HepG2 (cell line): ENCODE measurements around the gene AMELY. TPM values are rescaled to one million over a fixed set of nuclear protein-coding genes. Genes with fewer than 3 reads are reported as not detected.

Source experiments
- ATAC-seq: fragments of 200-7000 bp; cut with Tn5 transposase; 3 replicates; pipeline ENCODE4 v1.9.1; 2020; ENCODE audit warnings: mild to moderate bottlenecking, moderate library complexity
- BruUV-seq: library from RNA; stranded (reverse); fragments of 400-500 nt; replicated peaks from 2 replicates; lab custom pipeline; 2021; lab: Mats Ljungman, UMichigan
- CTCF ChIA-PET: fragments of 300-600 bp; formaldehyde crosslinking; extraction: SDS; loops from one replicate; lab custom pipeline; 2021; ENCODE audit warnings: low total read pairs, inconsistent platforms, low intra/inter-chr PET ratio; lab: Yijun Ruan, JAX
- POLR2A ChIA-PET: fragments of 350-600 bp; sonication (Branson Sonifier 250); formaldehyde crosslinking; loops from one replicate; lab custom pipeline; 2020; ENCODE audit warnings: antibody characterized with exemption, inconsistent platforms; lab: Yijun Ruan, JAX
- DNase-seq: peaks from one replicate; pipeline ENCODE4 v3.0.0-alpha.2; 2015; ENCODE audit warnings: low spot score
- FAIRE-seq: peaks from 3 replicates; lab custom pipeline; 2011; peaks lifted over from hg19 to GRCh38; lab: Jason Lieb, UNC
- H2AFZ ChIP-seq: one replicate; pipeline ENCODE4 v1.6.1; 2011; ENCODE audit warnings: low read length, inconsistent platforms
- H3K27ac ChIP-seq: fragments of 300-600 bp; 3 replicates; pipeline ENCODE4 v1.8.0; 2011; ENCODE audit warnings: mixed run types, mild to moderate bottlenecking, mixed read lengths, low read length, inconsistent platforms; ENCODE audit not compliant: insufficient read depth; ENCODE audit errors: extremely low read length
- H3K27me3 ChIP-seq, 2 experiments: fragments of 200-600 bp in 1 of 2; 2 replicates in 1 of 2; 3 replicates in 1 of 2; pipeline versions ENCODE4 v1.6.0 to v1.8.0; 2011; ENCODE audit warnings: low read length in 2 of 2, mild to moderate bottlenecking in 2 of 2, moderate library complexity in 2 of 2, inconsistent platforms in 1 of 2; ENCODE audit not compliant: insufficient read depth in 2 of 2, control insufficient read depth in 1 of 2
- H3K36me3 ChIP-seq, 2 experiments: fragments of 200-600 bp in 1 of 2; replicated peaks in 1 of 2; 2 replicates in 1 of 2; 3 replicates in 1 of 2; pipeline versions ENCODE4 v1.5.1 to v1.8.0; 2011; ENCODE audit warnings: low read length in 2 of 2, inconsistent platforms in 1 of 2; ENCODE audit not compliant: insufficient read depth in 2 of 2, control insufficient read depth in 1 of 2
- H3K4me1 ChIP-seq: 2 replicates; pipeline ENCODE4 v1.5.1; 2012; ENCODE audit warnings: low read length, inconsistent platforms; ENCODE audit not compliant: insufficient read depth
- H3K4me2 ChIP-seq: 2 replicates; pipeline ENCODE4 v1.6.0; 2011; ENCODE audit warnings: low read depth, low read length, inconsistent platforms
- H3K4me3 ChIP-seq, 3 experiments: fragments of 200-600 bp in 1 of 3; sonication (generic), shearing (Covaris generic) in 1 of 3; replicated peaks in 1 of 3; 2 replicates each; pipeline ENCODE4 v1.5.1; 2011 to 2016; ENCODE audit warnings: low read length in 3 of 3, inconsistent platforms in 2 of 3, low read depth in 2 of 3, mild to moderate bottlenecking in 2 of 3, control low read depth in 1 of 3, mixed read lengths in 1 of 3; ENCODE audit not compliant: insufficient read depth in 1 of 3
- H3K79me2 ChIP-seq: one replicate; pipeline ENCODE4 v1.6.1; 2011; ENCODE audit warnings: low read length, inconsistent platforms; ENCODE audit not compliant: insufficient read depth
- H3K9ac ChIP-seq: 2 replicates; pipeline ENCODE4 v1.6.0; 2011; ENCODE audit warnings: mild to moderate bottlenecking, low read depth, low read length, inconsistent platforms; ENCODE audit not compliant: insufficient read depth
- H3K9me3 ChIP-seq: 2 replicates; pipeline ENCODE4 v1.5.1; 2012; ENCODE audit warnings: mild to moderate bottlenecking, low read length
- H4K20me1 ChIP-seq: 2 replicates; pipeline ENCODE4 v1.6.0; 2011; ENCODE audit warnings: inconsistent platforms, mild to moderate bottlenecking, low read length, moderate library complexity; ENCODE audit not compliant: insufficient read depth
- AHR ChIP-seq: IDR thresholded peaks from 2 replicates; pipeline ENCODE4 v1.6.1; 2018; ENCODE audit warnings: missing genetic modification reagents, missing compliant biosample characterization
- CENPT ChIP-seq: sonication (generic); formaldehyde crosslinking; IDR thresholded peaks from 2 replicates; pipeline ENCODE4 v1.8.0; 2022; ENCODE audit warnings: low read depth, mild to moderate bottlenecking, moderate library complexity, missing genetic modification reagents
- HNF4G ChIP-seq, 2 experiments: sonication (generic) in 1 of 2; formaldehyde crosslinking in 1 of 2; IDR thresholded peaks; 2 replicates each; pipeline versions ENCODE4 v1.4.0 to v1.6.1; 2011 to 2020; ENCODE audit warnings: borderline replicate concordance in 2 of 2, low read depth in 2 of 2, mild to moderate bottlenecking in 2 of 2, low read length in 1 of 2, missing genetic modification reagents in 1 of 2, moderate library complexity in 1 of 2
- KAT7 ChIP-seq: IDR thresholded peaks from 2 replicates; pipeline ENCODE4 v1.6.1; 2018; ENCODE audit warnings: borderline replicate concordance, missing compliant biosample characterization
- KLF12 ChIP-seq: sonication (generic); formaldehyde crosslinking; IDR thresholded peaks from 2 replicates; pipeline ENCODE4 v1.4.0; 2020; ENCODE audit warnings: missing genetic modification reagents, borderline replicate concordance
- KMT2A ChIP-seq: sonication (generic); formaldehyde crosslinking; IDR thresholded peaks from 2 replicates; pipeline ENCODE4 v1.4.0; 2020; ENCODE audit warnings: missing genetic modification reagents
- PAX8 ChIP-seq: sonication (generic); formaldehyde crosslinking; IDR thresholded peaks from 2 replicates; pipeline ENCODE4 v1.8.0; 2022; ENCODE audit warnings: mild to moderate bottlenecking, missing genetic modification reagents, borderline replicate concordance
- RELA ChIP-seq: sonication (generic); formaldehyde crosslinking; IDR thresholded peaks from 2 replicates; pipeline ENCODE4 v1.4.0; 2020; ENCODE audit warnings: missing genetic modification reagents
- REXO4 ChIP-seq: sonication (generic); formaldehyde crosslinking; IDR thresholded peaks from 2 replicates; pipeline ENCODE4 v1.8.0; 2022; ENCODE audit warnings: missing genetic modification reagents, mild to moderate bottlenecking, borderline replicate concordance
- RXRB ChIP-seq: IDR thresholded peaks from 2 replicates; pipeline ENCODE4 v1.6.1; 2016; ENCODE audit warnings: borderline replicate concordance, missing genetic modification reagents, missing compliant biosample characterization
- THAP11 ChIP-seq: IDR thresholded peaks from 2 replicates; pipeline ENCODE4 v1.6.1; 2016; ENCODE audit warnings: missing biosample characterization, missing genetic modification reagents
- U2AF1 ChIP-seq: fragments of 200-400 bp; formaldehyde crosslinking; optimal IDR thresholded peaks from 2 replicates; pipeline ENCODE3; 2017; ENCODE audit warnings: mild to moderate bottlenecking, low read depth, low read length
- YEATS2 ChIP-seq: sonication (generic); formaldehyde crosslinking; IDR thresholded peaks from 2 replicates; pipeline ENCODE4 v1.4.0; 2020; ENCODE audit warnings: missing genetic modification reagents, borderline replicate concordance
- ZBTB37 ChIP-seq: sonication (generic); formaldehyde crosslinking; IDR thresholded peaks from 2 replicates; pipeline ENCODE4 v1.4.0; 2020; ENCODE audit warnings: mild to moderate bottlenecking, missing genetic modification reagents
- ZEB1 ChIP-seq: IDR thresholded peaks from 2 replicates; pipeline ENCODE4 v1.6.1; 2012; ENCODE audit warnings: mild to moderate bottlenecking, low read depth, inconsistent platforms; ENCODE audit not compliant: insufficient replicate concordance
- ZNF143 ChIP-seq: sonication (generic); formaldehyde crosslinking; IDR thresholded peaks from 2 replicates; pipeline ENCODE4 v1.4.0; 2020; ENCODE audit warnings: missing genetic modification reagents
- ZNF317 ChIP-seq: sonication (generic); formaldehyde crosslinking; IDR thresholded peaks from 2 replicates; pipeline ENCODE4 v1.5.0; 2020; ENCODE audit warnings: mild to moderate bottlenecking, missing genetic modification reagents
- ZNF546 ChIP-seq: sonication (generic); formaldehyde crosslinking; conservative IDR thresholded peaks from 2 replicates; pipeline ENCODE4 v1.8.1; 2023; ENCODE audit warnings: mild to moderate bottlenecking, missing genetic modification reagents
- ZNF687 ChIP-seq: sonication (generic); formaldehyde crosslinking; IDR thresholded peaks from 2 replicates; pipeline ENCODE4 v1.5.1; 2020; ENCODE audit warnings: mild to moderate bottlenecking, missing genetic modification reagents, moderate library complexity
- WGBS: methylation state at CpG from one replicate; pipeline ENCODE4 v1.1.6; 2017; ENCODE audit warnings: low lambda C conversion rate; 5-methylcytosine and 5-hydroxymethylcytosine counted together
- in situ Hi-C: cut with HindIII; loops from 2 replicates; pipeline ENCODE4 v1.10.0; 2017; ENCODE audit warnings: low pct_unique_long_range_greater_than_20kb; ENCODE audit not compliant: extremely low pct_ligation_motif_present
- intact Hi-C: fragments of 100-400 bp; cut with micrococcal nuclease; formaldehyde crosslinking; loops from one replicate; pipeline ENCODE4 v1.10.0; 2022; ENCODE audit not compliant: unreplicated experiment
- polyA plus RNA-seq, 8 experiments: library from polyadenylated mRNA; depleted of rRNA in 3 of 8; stranded (reverse) in 7 of 8; unstranded in 1 of 8; fragments of >200 nt; fragmentation: Illumina TruSeq in 4 of 8; extraction: Trizol in 4 of 8; gene quantifications; 2 replicates each; pipeline versions ENCODE4 v1.2.1 to v1.2.3, GENCODE V29; 2011 to 2016; ENCODE audit warnings: low read depth in 4 of 8, missing spikeins in 1 of 8, mixed read lengths in 1 of 8; ENCODE audit not compliant: insufficient read depth in 1 of 8
- total RNA-seq, 5 experiments: library from RNA; depleted of rRNA; stranded (reverse); fragments of >200 nt; fragmentation: Illumina TruSeq; extraction: Trizol; gene quantifications; 2 replicates each; pipeline ENCODE4 v1.2.3, GENCODE V29; 2016; ENCODE audit warnings: low read depth in 1 of 5

The AMELY gene
- total and polyA plus RNA-seq, 2 of the 13 experiments (the other 11 are each of a cell fraction or from before 2014, with no cell fraction given), result not detected

- in situ Hi-C loops, result no loop called here
- peak within 1 kb of the TSS; percentile 53 to 69 (median 54) for H3K4me3 ChIP-seq
- TF ChIP-seq ZBTB37 (CRISPR knock-in tag) (no peak), ZEB1 (no peak), ZNF687 (CRISPR knock-in tag) (peak; percentile 35), KLF12 (no peak), REXO4 (CRISPR knock-in tag) (no peak), CENPT (no peak), PAX8 (CRISPR knock-in tag) (no peak), KMT2A (peak; percentile 45; the same call in 1 of the 2 replicates), THAP11 (CRISPR knock-in tag) (no peak), HNF4G (IDR thresholded peaks at IDR 0.05; ENCODE audit: borderline replicate concordance, low read depth, low read length) (no peak), HNF4G (CRISPR knock-in tag; IDR thresholded peaks at IDR 0.05; ENCODE audit: borderline replicate concordance, low read depth) (no peak), ZNF317 (no peak), ZNF546 (no peak), ZNF143 (CRISPR knock-in tag) (no peak), U2AF1 (no peak), YEATS2 (no peak), AHR (CRISPR knock-in tag) (no peak), RELA (no peak), RXRB (CRISPR knock-in tag) (no peak), KAT7 (CRISPR knock-in tag) (0 out of 2 replicates have a peak, but pooled peaks have one; percentile 27)
Observed at GRCh38 chrY:6910372-6911252, 940 bp downstream of the AMELY start, which contains the start of gene TBL1Y. Gene TBL1Y, plus strand, starts transcription at chrY:6910697. Its CDS starts 114,388 bp downstream, at chrY:7025085.

More at GRCh38 chrY:6910372-6911252, 940 bp downstream of the AMELY start, which contains the start of gene TBL1Y:
- ChIA-PET POLR2A (no interaction called here), CTCF (no interaction called here)
- BruUV-seq, result no TSS peak
- intact Hi-C loops, result loop anchor here (5.0 kb wide), 1 partner anchor 37 kb away; no protein-coding TSS in a partner anchor
- peak within 1 kb of the TSS; percentile 68 for H3K4me2 ChIP-seq
- no peaks in the 10 kb centered on the region for H3K9me3 ChIP-seq
- H3K79me2 ChIP-seq, result no peaks in the 10 kb centered on the region
- no peaks in the 10 kb centered on the region for H3K27me3 ChIP-seq
- peak within 1 kb of the TSS; percentile 29; the same call in 1 of the 2 replicates for H3K9ac ChIP-seq
- peak; percentile 82 for ATAC-seq
- DNase-seq, result peak; percentile 6
- WGBS, result no CpG with 5 or more reads among the region's 91 CpGs
- no peaks in the 10 kb centered on the region for H4K20me1 ChIP-seq
- no peaks in the 10 kb centered on the region for H3K36me3 ChIP-seq
- no peak within 1 kb of the TSS for H2AFZ ChIP-seq
- H3K27ac ChIP-seq, result peak within 1 kb of the TSS; percentile 49
- H3K4me1 ChIP-seq, result peaks cover 45% of the 10 kb centered on the region
- FAIRE-seq, result no peak
